HCT116 (cell line): Measurements from ENCODE around the gene UBTD1. TPM values are rescaled to one million over a fixed set of nuclear protein-coding genes. Genes with fewer than 3 reads are reported as not detected.
A peak's percentile ranks its signal among the peaks of the same experiment; 100 is the strongest.

ENCODE experiments used
- ATAC-seq: fragments of 200-7000 bp; cut with Tn5 transposase; 2 replicates; pipeline ENCODE4 v1.9.1; 2020; ENCODE audit warnings: mild to moderate bottlenecking, moderate library complexity
- BruUV-seq: library from RNA; stranded (reverse); fragments of 400-500 nt; replicated peaks from 2 replicates; lab custom pipeline; 2021; lab: Mats Ljungman, UMichigan
- CTCF ChIA-PET: fragments of 300-600 bp; sonication (Branson Sonifier 250); formaldehyde crosslinking; loops from one replicate; lab custom pipeline; 2021; ENCODE audit warnings: antibody characterized with exemption; lab: Charles Lee
- POLR2A ChIA-PET: fragments of 300-600, 350-600 bp; sonication (Branson Sonifier 250); formaldehyde crosslinking; loops from one replicate; lab custom pipeline; 2021; ENCODE audit warnings: antibody characterized with exemption; lab: Charles Lee
- RAD21 ChIA-PET, 2 experiments: fragments of 300-600 bp; sonication (Branson Sonifier 250); formaldehyde crosslinking; loops; one replicate each; lab custom pipeline; 2023; ENCODE audit warnings: low total read pairs in 2 of 2; ENCODE audit not compliant: uncharacterized antibody in 2 of 2, unreplicated experiment in 2 of 2, low non-redundant PET in 1 of 2; lab: Charles Lee
- DNase-seq: peaks from one replicate; pipeline ENCODE4 v3.0.0-alpha.2; 2010; ENCODE audit warnings: low read depth, low spot score
- H2AFZ ChIP-seq: fragments of 200-600 bp; shearing (Covaris generic), sonication (generic); 2 replicates; pipeline ENCODE4 v1.6.1; 2017; ENCODE audit warnings: low read depth, mixed run types, mixed read lengths, antibody characterized with exemption, low read length; ENCODE audit not compliant: poor library complexity, severe bottlenecking
- H3K27ac ChIP-seq: 2 replicates; pipeline ENCODE4 v1.5.1; 2012; ENCODE audit warnings: low read depth, low read length
- H3K27me3 ChIP-seq: fragments of 200-600 bp; sonication (generic); 2 replicates; pipeline ENCODE4 v1.6.1; 2016; ENCODE audit warnings: mixed run types, low read length, mixed read lengths; ENCODE audit not compliant: insufficient read depth
- H3K36me3 ChIP-seq, 2 experiments: fragments of 200-500 bp in 1 of 2; fragments of 200-600 bp in 1 of 2; sonication (Bioruptor generic) in 1 of 2; sonication (generic) in 1 of 2; 2 replicates each; pipeline versions ENCODE4 v1.5.1 to v1.6.1; 2014 to 2016; ENCODE audit warnings: low read length in 2 of 2, inconsistent platforms in 1 of 2, mixed read lengths in 1 of 2, mixed run types in 1 of 2; ENCODE audit not compliant: insufficient read depth in 2 of 2, control insufficient read depth in 1 of 2
- H3K4me1 ChIP-seq, 2 experiments: fragments of 200-600 bp in 1 of 2; sonication (generic) in 1 of 2; 2 replicates each; pipeline versions ENCODE4 v1.5.1 to v1.6.1; 2012 to 2017; ENCODE audit warnings: low read length in 2 of 2, inconsistent platforms in 1 of 2, mild to moderate bottlenecking in 1 of 2, mixed read lengths in 1 of 2, mixed run types in 1 of 2, moderate library complexity in 1 of 2; ENCODE audit not compliant: insufficient read depth in 2 of 2, control insufficient read depth in 1 of 2
- H3K4me2 ChIP-seq: fragments of 200-600 bp; sonication (generic); 2 replicates; pipeline ENCODE4 v1.6.1; 2017; ENCODE audit warnings: mixed run types, low read length, mixed read lengths
- H3K4me3 ChIP-seq, 2 experiments: fragments of 200-600 bp in 1 of 2; sonication (generic) in 1 of 2; replicated peaks in 1 of 2; 2 replicates each; pipeline ENCODE4 v1.5.1; 2011 to 2016; ENCODE audit warnings: low read length in 2 of 2, control low read depth in 1 of 2, low read depth in 1 of 2, mild to moderate bottlenecking in 1 of 2, mixed read lengths in 1 of 2, mixed run types in 1 of 2
- H3K79me2 ChIP-seq: fragments of 200-600 bp; sonication (generic); 2 replicates; pipeline ENCODE4 v1.6.1; 2017; ENCODE audit warnings: mild to moderate bottlenecking, mixed run types, low read length, moderate library complexity, mixed read lengths; ENCODE audit not compliant: insufficient read depth
- H3K9ac ChIP-seq: fragments of 200-600 bp; sonication (generic); 2 replicates; pipeline ENCODE4 v1.6.1; 2016; ENCODE audit warnings: low read length, mixed read lengths
- H3K9me2 ChIP-seq: fragments of 200-600 bp; sonication (generic), shearing (Covaris generic); 2 replicates; pipeline ENCODE4 v1.6.1; 2017; ENCODE audit warnings: mixed run types, mild to moderate bottlenecking, moderate library complexity; ENCODE audit not compliant: insufficient read depth
- H3K9me3 ChIP-seq, 2 experiments: fragments of 200-500 bp in 1 of 2; fragments of 200-600 bp in 1 of 2; sonication (Bioruptor generic) in 1 of 2; sonication (generic) in 1 of 2; 2 replicates each; pipeline ENCODE4 v1.6.1; 2014 to 2017; ENCODE audit warnings: low read length in 2 of 2, mixed read lengths in 2 of 2, inconsistent platforms in 1 of 2, low read depth in 1 of 2, mild to moderate bottlenecking in 1 of 2, mixed run types in 1 of 2, moderate library complexity in 1 of 2; ENCODE audit not compliant: control insufficient read depth in 1 of 2, insufficient read depth in 1 of 2
- H4K20me1 ChIP-seq: fragments of 200-600 bp; sonication (generic), shearing (Covaris generic); 2 replicates; pipeline ENCODE4 v1.6.1; 2017; ENCODE audit warnings: mixed run types, mild to moderate bottlenecking, moderate library complexity; ENCODE audit not compliant: insufficient read depth
- EZH2phosphoT487 ChIP-seq: fragments of 200-600 bp; IDR thresholded peaks from 2 replicates; pipeline ENCODE4 v1.6.1; 2018; ENCODE audit warnings: antibody characterized with exemption, borderline replicate concordance
- FOSL1 ChIP-seq: IDR thresholded peaks from 2 replicates; pipeline ENCODE4 v1.6.1; 2012; ENCODE audit warnings: low read depth
- SRF ChIP-seq: IDR thresholded peaks from 2 replicates; pipeline ENCODE4 v1.6.1; 2012; ENCODE audit warnings: low read depth
- TCF7L2 ChIP-seq: IDR thresholded peaks from 2 replicates; pipeline ENCODE4 v1.7.0; 2011; ENCODE audit warnings: borderline replicate concordance, inconsistent platforms; ENCODE audit not compliant: insufficient read depth, insufficient read length; ENCODE audit errors: extremely low read depth
- intact Hi-C: fragments of 100-400 bp; cut with micrococcal nuclease; formaldehyde crosslinking; loops from 2 replicates; pipeline ENCODE4 v1.10.0; 2022
- total RNA-seq: library from RNA; stranded (reverse); gene quantifications from one replicate; pipeline ENCODE4 v1.2.1, GENCODE V29; 2021; ENCODE audit not compliant: unreplicated experiment

The UBTD1 gene
- total RNA-seq, 1 experiment from 2014 or later, result 12.8 TPM

- no TSS peak for BruUV-seq
- no peak for DNase-seq
- intact Hi-C loops, result no loop called here
- H4K20me1 ChIP-seq, result no peaks in the 10 kb centered on the region
- no peak for ATAC-seq
- no peak overlapping the region for H3K9ac ChIP-seq
- no peaks in the 10 kb centered on the region for H3K79me2 ChIP-seq
- RAD21 ChIA-PET, result interaction anchor here in 1 of 2 experiments (0.6 kb wide), 1 partner anchor 18 kb away, joined by 3 read pairs; no protein-coding TSS in a partner anchor
- H3K36me3 ChIP-seq, result no peaks in the 10 kb centered on the region
- no peak overlapping the region for H3K4me2 ChIP-seq
- no peaks in the 10 kb centered on the region for H3K27me3 ChIP-seq
- POLR2A ChIA-PET, result no interaction called here
- no peak overlapping the region for H2AFZ ChIP-seq
- CTCF ChIA-PET, result interaction anchor here (2.8 kb wide), 1 partner anchor 42 kb away, joined by 35 read pairs; no protein-coding TSS in a partner anchor
- H3K4me3 ChIP-seq, result no peak overlapping the region
- no peaks in the 10 kb centered on the region for H3K9me2 ChIP-seq
- H3K27ac ChIP-seq, result no peak overlapping the region
- H3K4me1 ChIP-seq, result peaks cover 43 to 50% of the 10 kb centered on the region in 2 experiments
- no peaks in the 10 kb centered on the region for H3K9me3 ChIP-seq
- TF ChIP-seq FOSL1 (no peak), SRF (no peak)
Observed at GRCh38 chr10:97570146-97570788, 71.5 kb downstream of the UBTD1 start.

GRCh38 chr10:97570789-97571471 is 72.2 kb downstream of the UBTD1 start:
- DNase-seq (no peak), ATAC-seq (no peak)
- Histone ChIP-seq H3K4me3 (peak overlapping the region in 1 of 2 experiments; percentile 51; a peak in 1 of 4 replicates), H3K4me1 (peaks cover 50 to 57% of the 10 kb centered on the region in 2 experiments), H3K36me3 (no peaks in the 10 kb centered on the region), H3K79me2 (no peaks in the 10 kb centered on the region), H4K20me1 (no peaks in the 10 kb centered on the region), H3K27me3 (no peaks in the 10 kb centered on the region), H3K9me3 (no peaks in the 10 kb centered on the region), H3K9me2 (no peaks in the 10 kb centered on the region), H3K4me2 (peak overlapping the region; percentile 92), H3K9ac (peak overlapping the region; percentile 67), H3K27ac (peak overlapping the region; percentile 68), H2AFZ (no peak overlapping the region)
- CTCF ChIA-PET, result interaction anchor here (0.6 to 2.8 kb wide), 12 partner anchors 10 to 46 kb away, joined by 3 to 35 read pairs (median 7); partner anchors contain the start of gene HOGA1
- TF ChIP-seq EZH2phosphoT487, result no peak
- no peak for TF ChIP-seq TCF7L2
- RAD21 ChIA-PET, result interaction anchor here (0.8 to 2.3 kb wide), 3 partner anchors 42 to 130 kb away, joined by 3 to 12 read pairs (median 7); no protein-coding TSS in a partner anchor
- intact Hi-C loops, result no loop called here
- no TSS peak for BruUV-seq
- POLR2A ChIA-PET, result interaction anchor here (1.0 kb wide), 1 partner anchor 26 kb away, joined by 3 read pairs; no protein-coding TSS in a partner anchor
